HL-60 (cell line): ENCODE results near the gene ODF4.

ENCODE experiments used
- DNase-seq, 2 experiments: peaks; one replicate each; pipeline ENCODE4 v3.0.0-alpha.2; 2010 to 2020; ENCODE audit warnings: low read depth in 1 of 2, low spot score in 1 of 2
- H3K27ac ChIP-seq: fragments of 250-450 bp; sonication (Bioruptor Pico); replicated peaks from 2 replicates; pipeline ENCODE4 v1.5.1; 2020; ENCODE audit warnings: mild to moderate bottlenecking, moderate library complexity
- H3K27me3 ChIP-seq: fragments of 250-450 bp; sonication (Bioruptor Pico); 2 replicates; pipeline ENCODE4 v1.5.1; 2021; ENCODE audit warnings: mild to moderate bottlenecking, moderate library complexity; ENCODE audit not compliant: insufficient read depth, poor library complexity, severe bottlenecking
- H3K4me3 ChIP-seq: replicated peaks from 2 replicates; pipeline ENCODE4 v1.5.1; 2011; ENCODE audit warnings: mild to moderate bottlenecking, control low read depth, low read length; ENCODE audit not compliant: insufficient read depth
- CTCF ChIP-seq: IDR thresholded peaks from one replicate; pipeline ENCODE4 v1.5.1; 2011; ENCODE audit warnings: low read length, control low read depth, inconsistent platforms; ENCODE audit not compliant: insufficient read depth
- GABPA ChIP-seq: IDR thresholded peaks from 2 replicates; pipeline ENCODE4 v1.6.1; 2012; ENCODE audit warnings: low read depth
- POLR2AphosphoS5 ChIP-seq: IDR thresholded peaks from 2 replicates; pipeline ENCODE4 v1.6.1; 2012; ENCODE audit warnings: low read depth
- REST ChIP-seq: IDR thresholded peaks from 2 replicates; pipeline ENCODE4 v1.6.1; 2012; ENCODE audit warnings: low read depth; ENCODE audit not compliant: insufficient replicate concordance
- SPI1 ChIP-seq: IDR thresholded peaks from 2 replicates; pipeline ENCODE4 v1.6.1; 2012; ENCODE audit warnings: low read depth, mild to moderate bottlenecking, borderline replicate concordance

ODF4 gene

GRCh38 chr17:8310601-8311123, 29.0 kb upstream of the ODF4 start:
- Histone ChIP-seq H3K27ac (no peak overlapping the region), H3K27me3 (no peaks in the 10 kb centered on the region), H3K4me3 (no peak overlapping the region)
- DNase-seq = no peak
- TF ChIP-seq REST (no peak), SPI1 (no peak), POLR2AphosphoS5 (no peak), CTCF (no peak), GABPA (no peak)

GRCh38 chr17:8311131-8311790, 28.4 kb upstream of the ODF4 start:
- Histone ChIP-seq H3K27me3 (no peaks in the 10 kb centered on the region), H3K27ac (no peak overlapping the region), H3K4me3 (no peak overlapping the region)
- TF ChIP-seq SPI1 (no peak), POLR2AphosphoS5 (no peak), GABPA (no peak), CTCF (no peak), REST (no peak)
- DNase-seq = no peak

GRCh38 chr17:8312251-8312650, 27.4 kb upstream of the ODF4 start:
- Histone ChIP-seq H3K27me3 (no peaks in the 10 kb centered on the region), H3K4me3 (no peak overlapping the region), H3K27ac (no peak overlapping the region)
- no peak for DNase-seq
- no peak for TF ChIP-seq POLR2AphosphoS5

GRCh38 chr17:8312726-8313600, 26.7 kb upstream of the ODF4 start:
- no peak for TF ChIP-seq GABPA
- TF ChIP-seq CTCF = no peak
- no peak for TF ChIP-seq SPI1
- TF ChIP-seq REST = no peak
- TF ChIP-seq POLR2AphosphoS5 = no peak
- DNase-seq = no peak
- H3K4me3 ChIP-seq = no peak overlapping the region
- no peak overlapping the region for H3K27ac ChIP-seq
- H3K27me3 ChIP-seq = no peaks in the 10 kb centered on the region
